H9 (cell line): ENCODE results near the gene FKBP4. TPM values are rescaled to one million over a fixed set of nuclear protein-coding genes. Genes with fewer than 3 reads are reported as not detected.

ENCODE experiments used
- DNase-seq: peaks from one replicate; pipeline ENCODE4 v3.0.0-alpha.2; 2017
- H2AFZ ChIP-seq: one replicate; pipeline ENCODE4 v1.6.1; 2013; ENCODE audit warnings: mild to moderate bottlenecking, low read length, control low read depth, moderate library complexity
- H2AK5ac ChIP-seq: 2 replicates; pipeline ENCODE4 v1.6.1; 2013; ENCODE audit warnings: low read length, control low read depth, mixed read lengths; ENCODE audit not compliant: insufficient read length
- H2BK120ac ChIP-seq: one replicate; pipeline ENCODE4 v1.6.1; 2013; ENCODE audit warnings: low read depth, mild to moderate bottlenecking, low read length, control low read depth, inconsistent platforms; ENCODE audit not compliant: poor library complexity, severe bottlenecking
- H2BK12ac ChIP-seq: 2 replicates; pipeline ENCODE4 v1.6.1; 2013; ENCODE audit warnings: low read length, control low read depth, mixed read lengths, low read depth; ENCODE audit not compliant: insufficient read length
- H2BK15ac ChIP-seq: 2 replicates; pipeline ENCODE4 v1.6.1; 2013; ENCODE audit warnings: low read depth, low read length, control low read depth
- H2BK20ac ChIP-seq: one replicate; pipeline ENCODE4 v1.6.1; 2013; ENCODE audit warnings: low read depth, mild to moderate bottlenecking, low read length, control low read depth, inconsistent platforms; ENCODE audit not compliant: poor library complexity, severe bottlenecking
- H2BK5ac ChIP-seq: 2 replicates; pipeline ENCODE4 v1.6.1; 2013; ENCODE audit warnings: low read length, control low read depth, mixed read lengths; ENCODE audit not compliant: insufficient read length
- H3K14ac ChIP-seq: 2 replicates; pipeline ENCODE4 v1.6.1; 2013; ENCODE audit warnings: low read length, control low read depth; ENCODE audit not compliant: insufficient read depth
- H3K18ac ChIP-seq: 2 replicates; pipeline ENCODE4 v1.6.1; 2013; ENCODE audit warnings: low read depth, mild to moderate bottlenecking, mixed read lengths, low read length, control low read depth; ENCODE audit not compliant: insufficient read length
- H3K23ac ChIP-seq: 2 replicates; pipeline ENCODE4 v1.6.1; 2013; ENCODE audit warnings: low read length, control low read depth, mixed read lengths, low read depth; ENCODE audit not compliant: insufficient read length
- H3K23me2 ChIP-seq: 2 replicates; pipeline ENCODE4 v1.6.1; 2013; ENCODE audit warnings: low read depth, mild to moderate bottlenecking, mixed read lengths, low read length, control low read depth; ENCODE audit not compliant: insufficient read length, poor library complexity, severe bottlenecking
- H3K27ac ChIP-seq: 2 replicates; pipeline ENCODE4 v1.5.1; 2013; ENCODE audit warnings: low read length, control low read depth, mixed read lengths, low read depth; ENCODE audit not compliant: insufficient read length
- H3K27me3 ChIP-seq: 2 replicates; pipeline ENCODE4 v1.6.1; 2013; ENCODE audit warnings: low read length, control low read depth, inconsistent platforms; ENCODE audit not compliant: insufficient read depth
- H3K4ac ChIP-seq: 2 replicates; pipeline ENCODE4 v1.6.1; 2013; ENCODE audit warnings: low read depth, mild to moderate bottlenecking, control low read depth, inconsistent platforms, low read length, moderate library complexity
- H3K4me1 ChIP-seq: 2 replicates; pipeline ENCODE4 v1.6.1; 2013; ENCODE audit warnings: low read length, control low read depth, inconsistent platforms; ENCODE audit not compliant: insufficient read depth
- H3K4me2 ChIP-seq: 2 replicates; pipeline ENCODE4 v1.6.1; 2013; ENCODE audit warnings: low read length, control low read depth, mixed read lengths; ENCODE audit not compliant: insufficient read length, insufficient read depth
- H3K56ac ChIP-seq: 2 replicates; pipeline ENCODE4 v1.6.1; 2013; ENCODE audit warnings: low read depth, mild to moderate bottlenecking, mixed read lengths, low read length, control low read depth; ENCODE audit not compliant: insufficient read length
- H3K79me1 ChIP-seq: 2 replicates; pipeline ENCODE4 v1.6.1; 2013; ENCODE audit warnings: low read depth, mild to moderate bottlenecking, moderate library complexity, low read length, control low read depth, inconsistent platforms; ENCODE audit not compliant: insufficient read depth, poor library complexity, severe bottlenecking
- H3K79me2 ChIP-seq: 2 replicates; pipeline ENCODE4 v1.6.1; 2013; ENCODE audit warnings: low read length, control low read depth, inconsistent platforms; ENCODE audit not compliant: insufficient read depth
- H3K9ac ChIP-seq: 2 replicates; pipeline ENCODE4 v1.6.1; 2013; ENCODE audit warnings: low read length, control low read depth, mixed read lengths; ENCODE audit not compliant: insufficient read length; ENCODE audit errors: extremely low read depth
- H3K9me3 ChIP-seq: one replicate; pipeline ENCODE4 v1.6.1; 2013; ENCODE audit warnings: low read depth, low read length, inconsistent platforms; ENCODE audit not compliant: control insufficient read depth
- H3T11ph ChIP-seq: one replicate; pipeline ENCODE4 v1.6.1; 2013; ENCODE audit warnings: mild to moderate bottlenecking, low read length, control low read depth, inconsistent platforms
- H4K20me1 ChIP-seq: one replicate; pipeline ENCODE4 v1.6.1; 2013; ENCODE audit not compliant: control insufficient read depth, insufficient read length, insufficient read depth
- H4K5ac ChIP-seq: 2 replicates; pipeline ENCODE4 v1.6.1; 2013; ENCODE audit warnings: low read depth, mild to moderate bottlenecking, mixed read lengths, low read length, control low read depth; ENCODE audit not compliant: insufficient read length
- H4K8ac ChIP-seq: replicated peaks from 2 replicates; pipeline ENCODE4 v1.6.1; 2013; ENCODE audit warnings: low read length, control low read depth, mixed read lengths, low read depth; ENCODE audit not compliant: insufficient read length
- H4K91ac ChIP-seq: 2 replicates; pipeline ENCODE4 v1.6.1; 2013; ENCODE audit warnings: low read depth, mild to moderate bottlenecking, moderate library complexity, mixed read lengths, low read length, control low read depth; ENCODE audit not compliant: insufficient read length
- H3K27ac Mint-ChIP-seq, 3 experiments: 2 replicates in 2 of 3; 3 replicates in 1 of 3; pipeline ENCODE4 v1.8.0; 2020 to 2021; ENCODE audit warnings: mixed read lengths in 3 of 3, mild to moderate bottlenecking in 1 of 3, moderate library complexity in 1 of 3
- H3K27me3 Mint-ChIP-seq: 2 replicates; pipeline ENCODE4 v1.8.0; 2021; ENCODE audit warnings: low read depth, mild to moderate bottlenecking, moderate library complexity, mixed read lengths
- H3K36me3 Mint-ChIP-seq, 3 experiments: 2 replicates in 2 of 3; 3 replicates in 1 of 3; pipeline ENCODE4 v1.8.0; 2020 to 2021; ENCODE audit warnings: low read depth in 3 of 3, mixed read lengths in 3 of 3; ENCODE audit not compliant: insufficient read depth in 1 of 3
- H3K4me1 Mint-ChIP-seq, 2 experiments: 2 replicates each; pipeline ENCODE4 v1.8.0; 2020; ENCODE audit warnings: mixed read lengths in 2 of 2
- H3K4me3 Mint-ChIP-seq, 2 experiments: 2 replicates in 1 of 2; 3 replicates in 1 of 2; pipeline ENCODE4 v1.8.0; 2020 to 2021; ENCODE audit warnings: mild to moderate bottlenecking in 2 of 2, mixed read lengths in 2 of 2, moderate library complexity in 1 of 2
- H3K9me3 Mint-ChIP-seq, 2 experiments: 2 replicates in 1 of 2; 3 replicates in 1 of 2; pipeline ENCODE4 v1.8.0; 2020; ENCODE audit warnings: mild to moderate bottlenecking in 2 of 2, mixed read lengths in 2 of 2, moderate library complexity in 1 of 2
- CTCF ChIP-seq: fragments of 200-600 bp; sonication (generic); conservative IDR thresholded peaks from 3 replicates; pipeline ENCODE4 v1.8.0; 2021; ENCODE audit warnings: antibody characterized with exemption, mild to moderate bottlenecking
- WGBS: extraction: QIAGEN DNeasy Blood & Tissue Kit; methylation state at CpG from one replicate; pipeline ENCODE4 v1.1.7; 2013; ENCODE audit warnings: missing lambda C conversion rate, low lambda C conversion rate, mixed read lengths; ENCODE audit not compliant: insufficient read length; ENCODE audit errors: extremely low coverage; 5-methylcytosine and 5-hydroxymethylcytosine counted together
- total RNA-seq: library from RNA; stranded (reverse); gene quantifications from 2 replicates; pipeline ENCODE4 v1.2.1, GENCODE V29; 2021

The FKBP4 gene
- total RNA-seq, 1 experiment from 2014 or later: 221 TPM

GRCh38 chr12:2765052-2765451 lies 29.7 kb upstream of the FKBP4 start:
- no CpG with 5 or more reads among the region's 4 CpGs for WGBS
- Histone ChIP-seq H2BK5ac (no peak overlapping the region), H4K5ac (no peak overlapping the region), H3T11ph (no peak overlapping the region), H2AK5ac (no peak overlapping the region), H4K20me1 (no peaks in the 10 kb centered on the region), H3K4me1 (peaks cover 4% of the 10 kb centered on the region; the same call in 1 of the 2 replicates), H3K79me1 (no peaks in the 10 kb centered on the region), H4K8ac (no peak overlapping the region), H3K9ac (no peak overlapping the region), H3K4me2 (no peak overlapping the region), H2BK20ac (no peak overlapping the region), H3K56ac (no peak overlapping the region), H3K23me2 (no peaks in the 10 kb centered on the region), H3K27me3 (no peaks in the 10 kb centered on the region), H3K27ac (no peak overlapping the region), H3K79me2 (no peaks in the 10 kb centered on the region), H3K23ac (no peak overlapping the region), H3K4ac (no peak overlapping the region), H2BK120ac (no peak overlapping the region), H3K9me3 (no peaks in the 10 kb centered on the region), H2BK12ac (no peak overlapping the region), H3K18ac (no peak overlapping the region), H4K91ac (no peak overlapping the region), H2BK15ac (no peak overlapping the region), H2AFZ (no peak overlapping the region), H3K14ac (no peak overlapping the region)
- H3K27me3 Mint-ChIP-seq: peaks cover 11% of the 10 kb centered on the region
- no peaks in the 10 kb centered on the region for H3K36me3 Mint-ChIP-seq
- H3K9me3 Mint-ChIP-seq: no peaks in the 10 kb centered on the region
- H3K4me1 Mint-ChIP-seq: peaks cover 10 to 11% of the 10 kb centered on the region in 2 experiments
- peak overlapping the region in 1 of 3 experiments; percentile 78; a peak in 1 of 7 replicates for H3K27ac Mint-ChIP-seq
- no peak overlapping the region for H3K4me3 Mint-ChIP-seq
- TF ChIP-seq CTCF: no peak
- no peak for DNase-seq
